ENCODE results near the gene LRFN2. TPM values are rescaled to one million over a fixed set of nuclear protein-coding genes. Genes with fewer than 3 reads are reported as not detected.

LRFN2 gene
- total RNA-seq, 2 experiments from 2014 or later = not detected

DNA sequence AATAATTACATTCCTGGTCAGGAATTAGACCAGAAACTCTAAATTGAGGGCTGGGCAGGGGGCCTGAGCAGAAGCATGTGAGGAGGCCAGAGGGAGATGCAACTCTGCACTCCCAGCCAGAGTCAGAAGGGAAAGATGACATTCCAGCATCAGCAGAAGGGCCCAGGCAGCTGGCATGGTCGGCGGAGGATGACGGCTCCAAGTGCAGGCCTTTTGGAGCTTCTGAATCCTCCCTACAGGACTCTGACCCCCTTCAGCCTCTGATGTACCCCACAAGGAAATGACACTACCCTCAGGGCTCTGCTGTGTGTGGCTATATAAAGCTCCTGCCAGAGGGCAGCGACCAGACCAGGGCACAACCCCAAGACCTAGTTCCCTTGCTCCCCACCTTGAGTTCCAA, 1.9 kb downstream of the LRFN2 start:
- Mint-ChIP-seq H3K9me3 (no peaks in the 10 kb centered on the region), H3K27me3 (peaks cover 39% of the 10 kb centered on the region), H3K4me1 (ENCODE audit: low read depth) (peaks cover 11% of the 10 kb centered on the region), H3K27ac (no peak overlapping the region), H3K4me3 (no peak overlapping the region), H3K36me3 (no peaks in the 10 kb centered on the region)
- CTCF ChIA-PET = no interaction called here
- intact Hi-C loops (cut with micrococcal nuclease) = loop anchor here (5.0 kb wide), 1 partner anchor 258 kb away; no protein-coding TSS in a partner anchor
- POLR2A ChIA-PET = no interaction called here
- no peak for DNase-seq

DNA sequence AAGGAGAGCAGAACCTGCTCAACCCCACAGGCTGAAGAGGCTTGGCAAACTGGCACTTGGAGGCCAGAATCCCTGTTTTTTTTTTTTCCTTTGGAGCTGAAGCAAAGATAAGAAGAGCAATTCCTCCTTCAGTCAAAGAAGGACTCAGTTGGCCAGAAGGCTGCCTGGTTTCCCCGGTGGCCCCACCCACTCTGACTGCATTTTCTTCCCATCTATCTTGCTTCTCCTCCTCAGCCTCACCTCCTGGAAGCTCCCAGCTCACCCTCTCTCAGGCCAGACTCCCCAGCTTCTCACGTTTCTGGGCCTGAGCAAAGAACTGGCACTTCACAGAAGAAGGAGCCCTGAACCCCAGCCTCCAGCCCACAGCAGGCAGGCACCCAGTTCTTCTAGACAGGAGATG, 2.4 kb downstream of the LRFN2 start:
- ChIA-PET POLR2A (no interaction called here), CTCF (no interaction called here)
- intact Hi-C loops (cut with micrococcal nuclease) = loop anchor here (5.0 kb wide), 1 partner anchor 257 kb away; no protein-coding TSS in a partner anchor
- no peak overlapping the region for H3K4me3 Mint-ChIP-seq
- H3K4me1 Mint-ChIP-seq (ENCODE audit: low read depth) = peaks cover 11% of the 10 kb centered on the region
- H3K9me3 Mint-ChIP-seq = no peaks in the 10 kb centered on the region
- no peak for DNase-seq
- no peaks in the 10 kb centered on the region for H3K36me3 Mint-ChIP-seq
- H3K27ac Mint-ChIP-seq = no peak overlapping the region
- H3K27me3 Mint-ChIP-seq = peaks cover 39% of the 10 kb centered on the region

DNA sequence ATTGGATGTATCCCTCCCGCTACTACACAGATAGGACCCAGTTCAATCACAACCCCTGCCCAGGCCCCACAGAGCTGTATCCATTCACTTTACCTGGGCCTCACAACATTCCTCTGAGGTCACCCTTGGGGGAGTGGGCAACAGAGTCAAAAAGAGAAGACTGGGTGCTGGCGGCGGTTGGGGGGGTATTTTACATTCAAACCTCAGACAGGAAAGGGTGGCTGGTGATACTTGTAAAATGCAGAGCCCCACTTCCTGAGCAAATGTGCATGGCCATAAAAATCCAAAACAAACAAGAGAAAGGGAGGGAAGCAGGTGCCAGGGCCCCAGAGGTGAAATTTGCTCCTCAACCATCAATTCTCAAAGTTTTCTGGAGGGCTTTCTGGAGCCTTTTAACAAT, 3.5 kb downstream of the LRFN2 start:
- no peak overlapping the region for H3K4me3 Mint-ChIP-seq
- ChIA-PET CTCF (no interaction called here), POLR2A (no interaction called here)
- no peaks in the 10 kb centered on the region for H3K36me3 Mint-ChIP-seq
- H3K27ac Mint-ChIP-seq = no peak overlapping the region
- no peak for DNase-seq
- peaks cover 36% of the 10 kb centered on the region for H3K27me3 Mint-ChIP-seq
- intact Hi-C loops (cut with micrococcal nuclease) = no loop called here
- no peaks in the 10 kb centered on the region for H3K9me3 Mint-ChIP-seq
- peaks cover 11% of the 10 kb centered on the region for H3K4me1 Mint-ChIP-seq (ENCODE audit: low read depth)

DNA sequence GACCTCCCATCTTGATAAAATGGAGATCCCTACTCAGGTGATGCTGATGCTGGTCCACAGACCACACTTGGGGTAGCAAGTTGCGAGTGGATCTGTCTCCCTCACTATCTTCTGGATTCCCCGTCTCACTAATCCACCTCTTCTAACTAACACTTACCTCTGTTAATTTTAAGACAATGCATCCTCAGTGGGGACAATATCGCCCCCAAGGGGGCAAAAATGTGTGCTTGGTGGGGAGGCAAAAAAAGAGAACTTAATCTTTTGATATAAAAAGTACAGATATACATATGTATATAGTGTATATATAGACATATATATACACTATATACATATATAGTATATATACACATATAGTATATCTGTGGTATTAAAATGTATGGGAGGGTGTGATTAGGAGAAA, 4.3 kb downstream of the LRFN2 start:
- Mint-ChIP-seq H3K9me3 (no peaks in the 10 kb centered on the region), H3K4me3 (no peak overlapping the region), H3K27ac (no peak overlapping the region), H3K4me1 (ENCODE audit: low read depth) (peaks cover 11% of the 10 kb centered on the region), H3K36me3 (no peaks in the 10 kb centered on the region), H3K27me3 (peaks cover 29% of the 10 kb centered on the region)
- intact Hi-C loops (cut with micrococcal nuclease) = no loop called here
- POLR2A ChIA-PET = no interaction called here
- DNase-seq = no peak
- CTCF ChIA-PET = no interaction called here

DNA sequence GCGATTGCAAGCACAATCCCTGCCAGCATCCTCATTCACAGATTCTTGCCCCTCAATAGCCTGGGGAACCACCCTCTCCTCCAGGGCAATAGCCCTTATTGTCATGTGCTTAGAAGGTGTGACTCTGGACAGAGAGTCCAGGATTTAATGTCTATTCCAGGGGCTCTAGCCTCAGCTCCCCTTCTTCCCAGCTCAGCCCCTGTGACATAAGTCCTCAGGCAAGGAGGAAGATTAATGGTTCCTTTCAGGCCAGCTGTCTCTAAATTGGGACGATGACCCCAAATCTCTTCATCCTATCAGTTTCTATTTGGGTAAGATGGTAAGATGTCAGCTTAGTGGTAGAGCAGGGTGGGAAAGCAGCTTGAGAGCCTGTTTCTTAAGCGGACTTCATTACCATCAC, 8.1 kb downstream of the LRFN2 start:
- Mint-ChIP-seq H3K27me3 (peaks cover 1% of the 10 kb centered on the region), H3K27ac (no peak overlapping the region), H3K4me1 (ENCODE audit: low read depth) (no peaks in the 10 kb centered on the region), H3K36me3 (no peaks in the 10 kb centered on the region), H3K4me3 (no peak overlapping the region), H3K9me3 (no peaks in the 10 kb centered on the region)
- intact Hi-C loops (cut with micrococcal nuclease) = no loop called here
- POLR2A ChIA-PET = no interaction called here
- CTCF ChIA-PET = interaction anchor here (0.7 kb wide), 1 partner anchor 9 kb away, joined by 3 read pairs; the partner anchor contains the start of gene LRFN2
- DNase-seq = no peak

DNA sequence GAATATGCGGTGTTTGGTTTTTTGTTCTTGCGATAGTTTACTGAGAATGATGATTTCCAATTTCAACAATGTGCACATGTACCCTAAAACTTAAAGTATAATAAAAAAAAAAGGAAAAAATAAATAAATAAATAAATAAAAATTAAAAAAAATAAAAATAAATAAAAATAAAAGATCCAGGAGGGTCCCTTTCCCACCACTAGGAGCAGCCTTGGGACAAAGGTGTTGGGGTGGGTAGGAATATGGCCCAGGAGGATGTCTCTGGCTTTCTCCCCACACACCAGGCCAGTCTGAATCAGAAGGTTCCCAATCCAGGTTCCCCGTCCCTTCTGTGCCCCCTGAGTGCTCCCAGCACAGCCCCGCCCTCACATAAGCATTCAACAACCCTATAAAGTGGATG, 9.5 kb downstream of the LRFN2 start:
- intact Hi-C loops (cut with micrococcal nuclease) = no loop called here
- H3K9me3 Mint-ChIP-seq = no peaks in the 10 kb centered on the region
- POLR2A ChIA-PET = no interaction called here

DNA sequence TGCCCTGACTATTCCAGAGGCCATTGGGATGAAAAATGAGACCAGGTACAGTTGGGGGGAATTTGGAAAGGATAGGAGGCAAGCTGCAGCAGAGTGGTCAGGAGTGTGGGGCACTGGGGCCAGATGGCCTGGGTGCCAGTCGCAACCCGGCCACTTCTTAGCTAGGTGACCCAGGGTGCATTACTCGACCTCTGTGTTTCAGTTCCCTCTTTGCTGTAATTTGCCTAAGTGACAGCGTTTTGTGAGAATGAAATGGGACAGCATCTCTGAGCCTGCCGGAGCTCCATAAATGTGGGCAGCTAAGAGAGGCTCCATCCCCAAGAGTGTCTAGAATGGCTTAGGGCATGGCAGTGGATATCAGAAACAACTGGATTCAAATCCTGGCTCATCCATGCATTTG, 13.9 kb downstream of the LRFN2 start:
- intact Hi-C loops (cut with micrococcal nuclease) = no loop called here
- no peaks in the 10 kb centered on the region for H3K9me3 Mint-ChIP-seq
- H3K4me3 Mint-ChIP-seq = no peak overlapping the region
- H3K27me3 Mint-ChIP-seq = no peaks in the 10 kb centered on the region
- DNase-seq = no peak
- no peaks in the 10 kb centered on the region for H3K36me3 Mint-ChIP-seq
- H3K27ac Mint-ChIP-seq = no peak overlapping the region
- ChIA-PET POLR2A (no interaction called here), CTCF (no interaction called here)
- H3K4me1 Mint-ChIP-seq (ENCODE audit: low read depth) = no peaks in the 10 kb centered on the region

More for the DNA sequence above, 9.5 kb downstream of the LRFN2 start:
- no peak overlapping the region for H3K27ac Mint-ChIP-seq
- no peaks in the 10 kb centered on the region for H3K36me3 Mint-ChIP-seq
- H3K27me3 Mint-ChIP-seq = no peaks in the 10 kb centered on the region
- no peak overlapping the region for H3K4me3 Mint-ChIP-seq
- no peak for DNase-seq
- CTCF ChIA-PET = no interaction called here
- no peaks in the 10 kb centered on the region for H3K4me1 Mint-ChIP-seq (ENCODE audit: low read depth)

DNA sequence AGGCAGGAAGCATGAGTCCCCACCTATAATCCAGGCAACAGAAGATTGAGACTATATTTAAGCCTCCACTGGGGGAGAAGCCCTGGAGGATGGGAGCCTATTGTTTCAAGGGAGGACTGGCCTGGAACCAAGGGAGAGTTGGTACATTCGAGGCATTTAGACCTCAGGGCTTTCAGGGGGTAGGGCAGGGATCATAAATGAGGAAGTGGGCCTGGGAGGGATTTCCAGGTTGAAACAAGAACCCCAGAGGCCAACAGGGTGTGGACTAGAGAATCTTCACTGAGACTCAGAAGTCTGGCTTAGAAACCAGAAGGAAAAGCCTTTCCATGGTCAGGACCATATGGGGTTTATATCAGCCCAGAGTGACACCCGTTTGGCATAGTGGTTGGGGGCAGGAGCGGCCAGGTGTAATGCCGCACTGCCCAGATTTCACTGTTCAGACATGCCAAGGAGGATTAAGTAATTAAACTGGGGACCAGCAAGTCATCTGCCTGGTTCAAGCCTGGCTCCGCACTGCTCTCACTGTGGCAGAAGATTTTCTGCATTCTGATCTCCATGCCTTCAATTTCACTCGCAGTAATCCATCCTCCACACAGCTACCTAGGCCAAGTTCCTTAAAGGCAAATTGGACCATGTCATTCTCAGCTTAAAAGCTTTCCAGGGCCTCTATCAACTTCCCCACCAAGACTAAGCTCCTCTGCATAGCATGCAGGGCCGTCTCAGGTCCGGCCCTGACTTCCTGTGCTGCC, 17.8 kb downstream of the LRFN2 start:
- H3K27me3 Mint-ChIP-seq = no peaks in the 10 kb centered on the region
- H3K9me3 Mint-ChIP-seq = no peaks in the 10 kb centered on the region
- H3K4me3 Mint-ChIP-seq = no peak overlapping the region
- ChIA-PET CTCF (no interaction called here), POLR2A (no interaction called here)
- intact Hi-C loops (cut with micrococcal nuclease) = no loop called here
- H3K36me3 Mint-ChIP-seq = no peaks in the 10 kb centered on the region
- H3K27ac Mint-ChIP-seq = no peak overlapping the region
- DNase-seq = no peak
- H3K4me1 Mint-ChIP-seq (ENCODE audit: low read depth) = no peaks in the 10 kb centered on the region

DNA sequence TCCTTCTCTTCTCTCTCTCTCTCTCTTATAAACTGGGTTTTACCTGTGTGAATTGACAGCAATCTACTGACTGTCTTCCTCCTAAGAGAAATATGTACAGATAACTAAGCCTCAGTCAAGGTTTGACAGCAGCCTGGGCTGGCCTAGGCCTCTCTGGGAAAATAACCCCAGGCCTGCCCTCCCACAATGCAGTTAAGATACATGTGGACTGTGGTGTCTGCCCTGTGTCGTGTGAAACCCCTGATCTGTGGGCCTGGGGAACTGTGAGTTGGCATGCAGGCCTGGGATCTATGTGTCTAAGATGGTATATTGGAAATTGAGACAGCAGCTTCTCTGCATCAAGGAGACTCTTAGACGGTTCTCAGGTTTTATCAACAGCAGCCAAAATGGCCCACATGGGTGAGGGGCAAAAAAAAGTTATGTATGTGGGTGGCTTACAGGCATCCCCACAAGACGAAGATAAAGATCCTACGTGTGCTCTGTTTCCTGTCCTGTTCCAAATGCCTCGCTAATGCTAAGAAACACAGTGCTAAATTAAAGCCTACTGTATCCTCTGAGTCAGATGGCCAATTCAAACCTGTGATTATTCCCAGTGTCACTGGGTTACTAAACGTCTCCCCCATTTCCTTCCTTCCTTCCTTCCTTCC, 19.0 kb downstream of the LRFN2 start:
- Mint-ChIP-seq H3K9me3 (no peaks in the 10 kb centered on the region), H3K4me3 (no peak overlapping the region), H3K4me1 (ENCODE audit: low read depth) (no peaks in the 10 kb centered on the region), H3K27ac (no peak overlapping the region), H3K36me3 (no peaks in the 10 kb centered on the region), H3K27me3 (no peaks in the 10 kb centered on the region)
- intact Hi-C loops (cut with micrococcal nuclease) = no loop called here
- CTCF ChIA-PET = no interaction called here
- no peak for DNase-seq
- POLR2A ChIA-PET = no interaction called here

DNA sequence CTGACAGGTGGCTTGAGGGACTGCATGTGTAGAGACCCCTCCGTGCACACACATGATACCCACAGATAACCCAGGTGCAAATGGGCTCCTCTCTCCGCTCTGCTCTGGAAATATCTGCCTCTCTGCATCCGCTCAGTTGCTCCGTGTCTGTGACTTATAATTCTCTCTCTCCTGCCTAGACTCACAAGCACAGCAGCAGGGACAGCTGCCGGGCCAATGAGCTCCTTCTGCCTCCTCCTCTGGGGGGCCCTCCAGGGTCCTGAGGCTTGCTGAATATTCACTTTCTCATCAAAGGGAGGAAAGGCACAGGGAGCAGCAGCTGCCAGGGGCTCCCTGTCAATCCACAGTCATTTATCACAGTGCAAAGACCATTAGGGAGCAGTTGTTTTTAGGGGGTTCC, 24.1 kb downstream of the LRFN2 start:
- no peaks in the 10 kb centered on the region for H3K9me3 Mint-ChIP-seq
- intact Hi-C loops (cut with micrococcal nuclease) = no loop called here
- H3K27me3 Mint-ChIP-seq = peaks cover 10% of the 10 kb centered on the region
- H3K36me3 Mint-ChIP-seq = no peaks in the 10 kb centered on the region
- no peak overlapping the region for H3K4me3 Mint-ChIP-seq
- ChIA-PET POLR2A (no interaction called here), CTCF (no interaction called here)
- no peak overlapping the region for H3K27ac Mint-ChIP-seq
- no peak for DNase-seq
- no peaks in the 10 kb centered on the region for H3K4me1 Mint-ChIP-seq (ENCODE audit: low read depth)

DNA sequence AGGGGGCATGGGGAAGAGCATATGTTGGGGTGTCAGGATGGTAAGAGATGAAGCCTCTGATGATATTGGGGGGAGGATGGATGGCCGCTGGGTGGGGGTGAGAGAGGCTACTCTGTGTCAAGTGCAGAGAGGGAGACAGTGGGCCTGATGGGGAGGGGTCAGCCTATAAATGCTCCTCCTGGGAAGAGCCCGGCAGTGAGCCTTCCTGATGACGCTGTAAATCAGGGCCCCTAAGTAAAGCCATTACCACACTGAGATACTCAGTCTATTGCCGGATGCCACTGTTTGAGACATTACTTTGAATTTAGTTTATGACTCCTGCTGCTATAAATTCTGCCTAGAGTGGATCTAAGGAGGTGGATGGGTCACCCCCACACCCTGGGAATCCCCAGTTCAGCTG, 28.1 kb downstream of the LRFN2 start:
- ChIA-PET CTCF (no interaction called here), POLR2A (no interaction called here)
- intact Hi-C loops (cut with micrococcal nuclease) = no loop called here
- H3K27me3 Mint-ChIP-seq = peaks cover 10% of the 10 kb centered on the region
- H3K9me3 Mint-ChIP-seq = no peaks in the 10 kb centered on the region
- no peaks in the 10 kb centered on the region for H3K36me3 Mint-ChIP-seq
- no peak overlapping the region for H3K4me3 Mint-ChIP-seq
- no peak overlapping the region for H3K27ac Mint-ChIP-seq
- no peaks in the 10 kb centered on the region for H3K4me1 Mint-ChIP-seq (ENCODE audit: low read depth)
- DNase-seq = no peak

DNA sequence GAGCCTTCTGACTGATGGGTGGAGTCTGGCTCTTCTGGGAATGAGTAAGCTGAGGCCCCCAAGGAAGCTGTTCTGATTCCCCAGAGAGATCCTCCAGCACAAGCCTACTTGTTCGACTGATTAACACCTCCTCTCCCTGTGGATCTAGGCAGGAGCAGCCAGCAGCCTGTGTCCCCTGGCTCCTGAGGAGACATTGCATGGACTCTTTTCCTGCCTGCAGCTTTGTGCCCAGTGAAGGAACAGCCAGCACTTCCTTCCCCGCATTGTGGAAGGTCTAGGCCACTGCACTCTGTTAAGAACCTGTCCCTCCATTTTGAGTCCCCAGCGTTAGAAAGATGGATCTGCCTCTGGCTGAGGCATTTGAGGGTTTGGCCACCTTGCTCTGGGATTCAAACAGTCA, 29.1 kb downstream of the LRFN2 start:
- intact Hi-C loops (cut with micrococcal nuclease) = no loop called here
- Mint-ChIP-seq H3K9me3 (no peaks in the 10 kb centered on the region), H3K4me1 (ENCODE audit: low read depth) (no peaks in the 10 kb centered on the region), H3K4me3 (no peak overlapping the region), H3K36me3 (no peaks in the 10 kb centered on the region), H3K27me3 (peaks cover 10% of the 10 kb centered on the region), H3K27ac (no peak overlapping the region)
- ChIA-PET POLR2A (no interaction called here), CTCF (no interaction called here)
- DNase-seq = no peak

DNA sequence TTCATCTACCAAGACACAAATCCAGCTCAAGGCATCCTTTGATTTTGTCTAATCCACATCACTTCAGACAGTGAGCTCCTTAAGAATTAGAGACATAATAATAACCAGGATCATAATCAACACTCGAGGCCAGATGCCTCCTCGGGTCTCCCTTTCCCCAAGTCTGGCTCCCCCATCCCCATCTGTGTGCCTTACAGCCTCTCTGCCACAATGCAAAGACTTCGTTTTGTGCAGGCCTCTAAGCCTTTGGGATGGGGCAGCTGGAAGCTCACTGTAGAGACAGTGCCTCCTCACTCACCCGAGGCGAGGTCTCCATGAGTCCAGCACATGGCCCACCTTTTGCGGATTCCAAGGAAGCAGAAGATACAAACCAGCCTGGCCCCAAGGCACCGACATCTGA, 30.3 kb downstream of the LRFN2 start:
- no peak overlapping the region for H3K27ac Mint-ChIP-seq
- no peak for DNase-seq
- no peaks in the 10 kb centered on the region for H3K9me3 Mint-ChIP-seq
- no peaks in the 10 kb centered on the region for H3K36me3 Mint-ChIP-seq
- H3K4me3 Mint-ChIP-seq = no peak overlapping the region
- ChIA-PET CTCF (interaction anchor here (0.7 kb wide), 1 partner anchor 351 kb away, joined by 4 read pairs; no protein-coding TSS in a partner anchor), POLR2A (no interaction called here)
- peaks cover 7% of the 10 kb centered on the region for H3K27me3 Mint-ChIP-seq
- H3K4me1 Mint-ChIP-seq (ENCODE audit: low read depth) = no peaks in the 10 kb centered on the region
- intact Hi-C loops (cut with micrococcal nuclease) = no loop called here
